HG02840 (cell line): Measurements from ENCODE around the gene CIPC.

Experiments used
- ATAC-seq: cut with Tn5 transposase; IDR thresholded peaks from one replicate; pipeline ENCODE4 v1.9.1; 2021; ENCODE audit warnings: mild to moderate bottlenecking, moderate library complexity, moderate number of reproducible peaks; ENCODE audit not compliant: unreplicated experiment, low FRiP score

CIPC gene

GRCh38 chr14:77068517-77069200 is 29.4 kb upstream of the CIPC start:
- ATAC-seq, result no peak

DNA sequence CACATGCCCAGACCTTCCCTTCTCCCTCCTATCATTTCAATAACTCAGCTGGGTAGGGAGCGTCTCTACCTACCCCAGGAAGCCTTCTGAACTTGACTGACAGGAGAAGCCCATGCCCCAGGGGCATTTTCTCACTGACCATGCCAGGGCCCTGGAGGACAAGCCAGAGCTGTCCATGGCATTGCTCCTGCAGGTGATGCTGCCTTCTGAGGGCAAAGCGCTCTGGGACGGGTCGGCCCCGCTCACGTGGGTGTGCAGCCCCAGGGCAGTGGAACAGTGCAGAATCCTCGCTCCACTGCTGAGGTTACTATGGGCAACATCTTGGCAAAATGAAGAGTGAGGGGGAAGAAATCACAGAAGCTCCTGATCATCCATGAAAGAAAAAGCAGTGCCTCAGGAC is 28.5 kb upstream of the CIPC start:
- ATAC-seq, result no peak

DNA sequence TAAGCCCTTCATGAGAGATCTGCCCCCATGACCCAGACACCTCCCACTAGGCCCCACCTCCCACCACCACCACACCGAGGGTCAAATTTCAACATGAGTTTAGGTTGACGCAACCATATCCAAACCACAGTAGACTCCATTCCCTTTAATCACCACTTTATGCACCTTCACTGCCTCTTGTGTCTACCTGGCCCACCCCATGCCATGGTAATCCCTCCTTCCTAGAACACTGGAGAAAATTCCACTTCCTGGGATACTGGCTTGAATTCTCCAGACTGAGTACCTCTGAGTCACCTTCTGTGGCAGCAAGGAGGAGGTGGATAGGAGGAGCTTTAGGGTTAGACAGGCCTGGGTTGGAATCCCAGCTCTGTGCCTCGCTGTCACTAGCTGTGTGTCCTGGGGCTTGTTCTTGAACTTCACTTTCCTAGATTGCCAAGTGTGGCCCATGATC is 26.1 kb upstream of the CIPC start:
- no peak for ATAC-seq

- ATAC-seq, result no peak
Measured at GRCh38 chr14:77074969-77075368, 23.1 kb upstream of the CIPC start.

DNA sequence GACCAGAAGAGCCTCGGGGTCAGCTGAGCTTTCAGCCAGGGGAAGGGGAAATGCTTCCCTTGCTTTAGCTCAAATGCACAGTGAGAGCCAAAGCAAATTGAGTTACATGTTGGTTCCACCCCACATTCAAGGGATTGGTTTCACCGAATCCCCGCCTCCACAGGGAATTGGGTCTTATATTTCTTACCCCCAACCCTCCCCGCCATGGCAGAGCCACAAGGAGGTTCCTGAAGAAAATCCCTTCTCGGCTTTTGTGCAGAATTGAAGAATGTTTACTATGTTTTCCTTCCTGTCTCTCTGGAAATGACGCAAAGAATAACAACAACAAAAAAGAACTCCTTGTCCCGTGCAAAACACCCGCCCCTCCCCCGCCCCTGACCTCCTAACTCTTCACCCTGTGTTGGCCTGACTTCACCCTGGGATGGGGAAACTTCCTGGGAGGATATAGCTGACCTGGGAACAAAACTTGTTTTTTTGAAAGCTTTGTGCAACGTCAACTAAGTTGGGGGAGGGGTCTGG is 21.9 kb upstream of the CIPC start:
- ATAC-seq, result no peak

DNA sequence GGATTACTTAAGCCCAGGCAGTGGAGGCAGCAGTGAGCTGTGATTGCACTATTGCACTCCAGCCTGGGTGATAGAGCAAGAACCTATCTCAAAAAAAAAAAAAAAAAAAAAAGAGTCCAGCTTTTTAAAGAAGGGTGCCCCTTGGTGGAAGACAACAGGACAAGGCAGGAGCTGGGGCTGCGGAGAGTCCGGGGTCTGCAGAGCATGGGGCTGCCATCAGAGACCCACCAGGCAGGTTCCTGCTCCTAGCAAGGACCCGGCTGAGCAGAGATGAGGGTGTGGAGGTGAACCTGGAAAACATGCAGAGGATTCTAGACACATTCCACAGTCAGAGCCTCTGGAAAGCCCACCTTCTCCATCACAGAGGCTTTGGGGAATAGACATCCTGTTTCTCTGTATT is 21.0 kb upstream of the CIPC start:
- ATAC-seq, result no peak

DNA sequence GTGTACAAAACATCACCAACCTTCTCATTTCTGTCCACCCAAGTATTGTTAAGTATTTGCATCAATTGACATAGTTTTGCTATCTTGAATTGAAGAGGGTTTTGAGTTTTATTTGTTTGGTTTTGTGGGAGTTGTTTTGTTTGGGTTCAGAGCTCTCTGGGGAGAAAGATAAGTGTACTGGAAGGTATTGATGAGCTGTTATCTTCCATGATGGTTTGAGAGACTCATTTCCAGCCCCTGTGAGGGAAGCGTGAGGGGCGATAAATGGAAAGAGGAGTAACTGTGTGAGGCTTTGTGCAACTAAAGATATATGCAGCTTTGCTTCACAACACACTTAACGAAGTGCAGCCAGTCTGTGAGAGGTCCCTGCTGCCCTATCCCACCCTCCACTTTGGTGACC is 15.7 kb upstream of the CIPC start:
- ATAC-seq, result no peak

- no peak for ATAC-seq
Measured at GRCh38 chr14:77083082-77083481, 15.0 kb upstream of the CIPC start.

- ATAC-seq, result no peak
Measured at GRCh38 chr14:77084985-77085384, 13.1 kb upstream of the CIPC start.

- no peak for ATAC-seq
Measured at GRCh38 chr14:77085538-77085937, 12.5 kb upstream of the CIPC start.

- ATAC-seq, result no peak
Measured at GRCh38 chr14:77086017-77086727, 11.9 kb upstream of the CIPC start.

GRCh38 chr14:77086951-77087350 is 11.1 kb upstream of the CIPC start:
- ATAC-seq, result no peak

DNA sequence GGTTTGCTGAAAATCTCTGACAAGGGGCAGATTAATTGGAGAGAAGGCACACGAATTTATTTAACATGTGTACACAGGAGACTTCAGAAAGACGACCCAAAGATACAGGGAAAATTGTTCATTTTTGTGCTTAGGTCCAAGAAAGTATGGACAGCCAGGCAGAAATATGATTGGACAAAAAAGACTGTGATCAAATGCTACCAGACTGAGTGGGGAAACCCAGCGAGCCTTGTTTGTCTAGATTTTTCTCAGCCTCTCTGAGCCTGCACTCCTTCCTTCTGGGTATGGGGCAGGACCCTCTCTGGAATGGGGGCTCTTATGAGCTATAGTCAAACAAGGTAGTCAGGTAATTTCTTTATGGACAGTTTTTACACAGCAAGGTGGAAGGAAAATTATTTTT is 10.4 kb upstream of the CIPC start:
- ATAC-seq, result no peak

GRCh38 chr14:77088219-77088618 is 9.8 kb upstream of the CIPC start:
- ATAC-seq, result no peak

DNA sequence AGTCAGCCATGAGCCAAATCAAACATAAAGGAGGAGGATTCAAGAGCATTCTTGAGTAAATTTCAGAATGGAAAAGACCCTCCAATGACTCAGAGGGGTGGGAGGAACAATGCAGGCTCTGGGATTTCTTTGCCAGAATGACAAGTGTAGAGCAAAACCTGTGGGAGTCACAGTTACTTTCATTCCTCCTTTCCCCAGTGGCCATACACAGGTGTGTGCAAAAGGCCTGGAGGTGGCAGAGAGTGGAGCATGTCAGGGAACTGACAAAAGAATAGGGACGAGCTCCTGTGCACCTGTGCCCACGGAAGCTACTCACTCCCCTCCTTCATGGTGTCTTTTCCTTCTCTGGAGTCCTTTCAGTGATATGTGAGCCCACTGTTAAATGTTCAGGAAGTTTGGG is 9.4 kb upstream of the CIPC start:
- ATAC-seq, result no peak

DNA sequence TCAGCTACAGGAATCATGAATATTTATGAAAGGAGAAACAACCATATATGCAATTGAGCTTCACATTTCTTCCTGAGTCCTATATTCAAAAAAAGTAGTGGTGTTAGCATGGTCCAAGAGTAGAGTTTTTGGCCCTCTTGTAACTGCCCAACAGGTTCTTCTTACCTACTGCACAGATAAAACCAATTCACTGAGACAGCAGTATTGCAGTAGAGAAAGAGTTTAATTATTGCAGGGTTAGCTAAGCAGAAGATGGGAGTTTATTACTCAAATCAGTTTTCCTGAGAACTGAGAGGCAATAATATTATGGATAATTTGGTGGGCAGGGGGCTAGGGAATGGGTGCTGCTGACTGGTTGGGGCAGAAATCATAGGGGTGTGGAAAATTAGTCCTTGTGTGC is 6.5 kb upstream of the CIPC start:
- ATAC-seq, result no peak

GRCh38 chr14:77092676-77093075 is 5.4 kb upstream of the CIPC start:
- ATAC-seq, result no peak

DNA sequence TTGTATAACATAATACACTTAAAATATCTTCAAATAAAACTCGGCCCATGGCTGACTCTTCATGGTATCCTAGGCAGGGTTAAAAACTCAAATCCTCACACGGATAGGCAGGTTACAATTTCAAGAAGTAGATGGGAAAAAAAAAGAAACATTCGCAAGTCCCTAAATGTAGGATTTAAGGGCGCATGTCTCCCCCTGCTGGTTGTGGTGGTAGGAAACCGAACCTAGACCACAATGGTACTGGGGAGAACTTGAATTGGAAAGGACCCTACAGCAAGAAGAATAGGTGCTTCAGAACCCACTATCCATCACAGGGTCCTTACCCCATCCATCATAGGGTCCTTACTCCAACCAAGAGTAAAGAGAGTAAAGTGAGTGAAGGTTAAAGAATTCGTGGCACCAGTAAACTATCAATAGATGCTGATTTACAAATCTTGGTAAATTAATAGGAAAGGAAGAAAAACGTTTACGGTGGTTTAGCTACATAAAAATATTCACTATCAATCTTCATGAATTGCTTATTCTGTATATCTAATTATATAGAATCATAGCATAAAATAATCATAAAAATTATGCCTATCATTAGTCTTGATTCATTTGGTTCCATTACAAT is 3.3 kb upstream of the CIPC start:
- no peak for ATAC-seq

- no peak for ATAC-seq
Measured at GRCh38 chr14:77097006-77097699, 905 bp upstream of the CIPC start.

DNA sequence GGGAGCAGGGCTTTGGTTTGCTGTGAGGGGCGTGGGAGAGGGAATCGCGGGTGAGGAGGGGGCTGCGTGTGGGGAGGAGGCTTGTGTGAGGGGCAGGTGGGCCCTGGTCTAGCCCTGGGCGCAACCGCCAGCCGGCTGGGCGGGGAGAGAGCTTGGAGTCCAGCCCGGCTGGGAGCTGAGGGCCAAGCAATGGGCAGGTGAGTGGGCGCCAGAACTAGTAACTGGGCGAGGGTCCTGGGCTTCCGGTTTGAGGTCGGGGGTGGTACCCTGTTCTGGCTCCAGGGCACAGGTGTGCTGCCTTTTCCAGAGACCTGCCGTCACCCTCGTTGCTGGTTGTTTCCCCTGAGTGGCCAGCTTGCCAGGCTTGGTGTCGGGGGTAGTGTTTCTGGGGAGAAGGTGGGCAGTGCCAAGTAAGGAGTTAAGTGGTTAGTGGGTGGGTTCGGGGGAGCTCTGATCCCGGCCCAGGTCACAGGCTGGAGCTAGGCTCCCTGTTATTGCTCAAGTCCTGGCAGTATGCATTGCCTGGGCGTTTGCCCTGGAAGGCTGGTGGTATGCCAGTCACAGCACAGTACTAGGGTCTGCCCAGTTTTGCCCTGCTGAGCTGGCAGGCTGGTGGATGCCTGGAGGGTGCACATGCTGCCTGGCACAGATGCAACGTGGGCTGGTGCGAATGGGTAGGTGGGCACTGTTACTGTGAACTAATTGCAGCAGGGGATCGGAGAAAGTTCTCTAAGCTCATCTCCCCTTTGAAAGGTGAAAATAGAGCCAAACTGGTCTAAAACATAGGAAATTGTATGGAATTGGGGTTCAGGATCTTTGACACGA is 683 bp downstream of the CIPC start:
- ATAC-seq, result no peak
